Measurements from ENCODE around the gene SOX4. TPM values are rescaled to one million over a fixed set of nuclear protein-coding genes. Genes with fewer than 3 reads are reported as not detected.

Gene SOX4
- total and polyA plus RNA-seq, 2 donors (not counting 3 experiments of a cell fraction or from before 2014, with no cell fraction given) = 20.4 to 121 TPM

- no peak for DNase-seq (ENCODE audit: low read depth, low spot score)
- Histone ChIP-seq H3K27ac (ENCODE audit: insufficient read depth, low read depth, low read length) (no peak overlapping the region), H3K9me1 (replicated peaks; ENCODE audit: control insufficient read depth, extremely low read depth, insufficient read depth, low read length) (no peaks in the 10 kb centered on the region), H4K20me1 (replicated peaks; ENCODE audit: control insufficient read depth, extremely low read depth, insufficient read depth, low read length) (no peaks in the 10 kb centered on the region), H3K79me2 (ENCODE audit: control insufficient read depth, insufficient read depth, low read length) (no peaks in the 10 kb centered on the region), H2AFZ (ENCODE audit: low read depth, low read length) (no peak overlapping the region), H3K36me3 (ENCODE audit: control insufficient read depth in 2 of 2, extremely low read depth in 1 of 2, insufficient read depth in 2 of 2, low read length in 2 of 2) (no peaks in the 10 kb centered on the region), H3K4me2 (ENCODE audit: insufficient read depth, low read length) (no peak overlapping the region), H3K9ac (replicated peaks; ENCODE audit: extremely low read depth, insufficient read depth, low read length) (no peak overlapping the region), H3K9me3 (replicated peaks; ENCODE audit: control insufficient read depth, insufficient read depth, low read length) (no peaks in the 10 kb centered on the region), H3K4me3 (replicated peaks in 1 of 3; ENCODE audit: insufficient read depth in 1 of 3, low read depth in 1 of 3, low read length in 3 of 3) (no peak overlapping the region), H3K4me1 (ENCODE audit: control insufficient read depth, extremely low read depth, insufficient read depth, low read length) (no peaks in the 10 kb centered on the region), H3K27me3 (ENCODE audit: control insufficient read depth in 2 of 2, insufficient read depth in 2 of 2, low read length in 2 of 2) (no peaks in the 10 kb centered on the region)
- dilution Hi-C loops (cut with MboI; ENCODE audit: extremely low pct_ligation_motif_present, low sequenced_read_pairs) (no loop called here), intact Hi-C loops (cut with micrococcal nuclease) (no loop called here)
- TF ChIP-seq POLR2A (IDR thresholded peaks at IDR 0.05; ENCODE audit: low read depth, low read length) = no peak
- BruUV-seq (replicated peaks) = no TSS peak
- ChIA-PET POLR2A (no interaction called here), CTCF (no interaction called here)
- FAIRE-seq = no peak
Measured at GRCh38 chr6:21560249-21560648, 33.3 kb upstream of the SOX4 start.

DNA sequence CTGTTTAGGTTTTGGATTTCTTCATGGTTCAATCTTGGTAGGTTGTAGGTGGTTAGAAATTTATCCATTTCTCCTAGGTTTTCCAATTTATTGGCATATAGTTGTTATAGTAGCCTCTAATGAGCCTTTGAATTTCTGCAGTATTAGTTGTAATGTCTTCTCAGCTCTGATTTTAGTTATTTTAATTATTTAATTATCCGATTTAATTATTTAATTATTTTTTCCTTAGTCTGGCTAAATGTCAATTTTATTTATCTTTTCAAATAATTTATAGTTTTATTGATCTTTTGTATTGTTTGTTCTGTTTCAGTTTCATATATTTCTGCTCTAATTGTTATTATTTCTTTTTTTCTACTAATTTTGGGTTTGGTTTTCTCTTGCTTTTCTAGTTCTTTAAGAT is 28.1 kb upstream of the SOX4 start:
- H3K9me3 ChIP-seq (replicated peaks; ENCODE audit: control insufficient read depth, insufficient read depth, low read length) = no peaks in the 10 kb centered on the region
- no peak for FAIRE-seq
- intact Hi-C loops (cut with micrococcal nuclease) (no loop called here), dilution Hi-C loops (cut with MboI; ENCODE audit: extremely low pct_ligation_motif_present, low sequenced_read_pairs) (no loop called here)
- TF ChIP-seq EZH2 (IDR thresholded peaks at IDR 0.05; ENCODE audit: borderline replicate concordance, low read depth, low read length, severe bottlenecking) (no peak), JUN (IDR thresholded peaks at IDR 0.05; ENCODE audit: borderline replicate concordance, insufficient read depth, insufficient read length, low read depth) (no peak), POLR2AphosphoS5 (IDR thresholded peaks at IDR 0.05; ENCODE audit: insufficient read depth, low read depth, low read length) (no peak), POLR2A (IDR thresholded peaks at IDR 0.05; ENCODE audit: low read depth, low read length) (no peak), MYC (IDR thresholded peaks at IDR 0.05; ENCODE audit: low read depth, low read length) (no peak)
- TF ChIP-seq, protein P1, sequence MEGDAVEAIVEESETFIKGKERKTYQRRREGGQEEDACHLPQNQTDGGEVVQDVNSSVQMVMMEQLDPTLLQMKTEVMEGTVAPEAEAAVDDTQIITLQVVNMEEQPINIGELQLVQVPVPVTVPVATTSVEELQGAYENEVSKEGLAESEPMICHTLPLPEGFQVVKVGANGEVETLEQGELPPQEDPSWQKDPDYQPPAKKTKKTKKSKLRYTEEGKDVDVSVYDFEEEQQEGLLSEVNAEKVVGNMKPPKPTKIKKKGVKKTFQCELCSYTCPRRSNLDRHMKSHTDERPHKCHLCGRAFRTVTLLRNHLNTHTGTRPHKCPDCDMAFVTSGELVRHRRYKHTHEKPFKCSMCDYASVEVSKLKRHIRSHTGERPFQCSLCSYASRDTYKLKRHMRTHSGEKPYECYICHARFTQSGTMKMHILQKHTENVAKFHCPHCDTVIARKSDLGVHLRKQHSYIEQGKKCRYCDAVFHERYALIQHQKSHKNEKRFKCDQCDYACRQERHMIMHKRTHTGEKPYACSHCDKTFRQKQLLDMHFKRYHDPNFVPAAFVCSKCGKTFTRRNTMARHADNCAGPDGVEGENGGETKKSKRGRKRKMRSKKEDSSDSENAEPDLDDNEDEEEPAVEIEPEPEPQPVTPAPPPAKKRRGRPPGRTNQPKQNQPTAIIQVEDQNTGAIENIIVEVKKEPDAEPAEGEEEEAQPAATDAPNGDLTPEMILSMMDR (IDR thresholded peaks at IDR 0.05; ENCODE audit: extremely low read depth in 1 of 2, insufficient read depth in 1 of 2, low read depth in 1 of 2, low read length in 2 of 2) = no peak
- TF ChIP-seq, protein P2, sequence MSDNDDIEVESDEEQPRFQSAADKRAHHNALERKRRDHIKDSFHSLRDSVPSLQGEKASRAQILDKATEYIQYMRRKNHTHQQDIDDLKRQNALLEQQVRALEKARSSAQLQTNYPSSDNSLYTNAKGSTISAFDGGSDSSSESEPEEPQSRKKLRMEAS (IDR thresholded peaks at IDR 0.05; ENCODE audit: insufficient read depth, insufficient read length) = no peak
- no peaks in the 10 kb centered on the region for H3K27me3 ChIP-seq (ENCODE audit: control insufficient read depth in 2 of 2, insufficient read depth in 2 of 2, low read length in 2 of 2)
- no peaks in the 10 kb centered on the region for H3K4me1 ChIP-seq (ENCODE audit: control insufficient read depth, extremely low read depth, insufficient read depth, low read length)
- CTCF ChIA-PET = interaction anchor here (0.6 kb wide), 1 partner anchor 374 kb away, joined by 3 read pairs; no protein-coding TSS in a partner anchor
- DNase-seq (ENCODE audit: low read depth, low spot score) = no peak
- POLR2A ChIA-PET = no interaction called here
- H3K4me3 ChIP-seq (replicated peaks in 1 of 3; ENCODE audit: insufficient read depth in 1 of 3, low read depth in 1 of 3, low read length in 3 of 3) = no peak overlapping the region
- no peak overlapping the region for H3K4me2 ChIP-seq (ENCODE audit: insufficient read depth, low read length)
- H3K9me1 ChIP-seq (replicated peaks; ENCODE audit: control insufficient read depth, extremely low read depth, insufficient read depth, low read length) = no peaks in the 10 kb centered on the region
- no peak overlapping the region for H3K27ac ChIP-seq (ENCODE audit: insufficient read depth, low read depth, low read length)
- no peak overlapping the region for H2AFZ ChIP-seq (ENCODE audit: low read depth, low read length)
- H4K20me1 ChIP-seq (replicated peaks; ENCODE audit: control insufficient read depth, extremely low read depth, insufficient read depth, low read length) = no peaks in the 10 kb centered on the region
- no peak overlapping the region for H3K9ac ChIP-seq (replicated peaks; ENCODE audit: extremely low read depth, insufficient read depth, low read length)
- no peaks in the 10 kb centered on the region for H3K79me2 ChIP-seq (ENCODE audit: control insufficient read depth, insufficient read depth, low read length)
- no peaks in the 10 kb centered on the region for H3K36me3 ChIP-seq (ENCODE audit: control insufficient read depth in 2 of 2, extremely low read depth in 1 of 2, insufficient read depth in 2 of 2, low read length in 2 of 2)
- no TSS peak for BruUV-seq (replicated peaks)

All from endothelial cell of umbilical vein (primary cell).